ENCODE measurements around the gene UPF2. TPM values are rescaled to one million over a fixed set of nuclear protein-coding genes. Genes with fewer than 3 reads are reported as not detected.

UPF2 gene, protein sequence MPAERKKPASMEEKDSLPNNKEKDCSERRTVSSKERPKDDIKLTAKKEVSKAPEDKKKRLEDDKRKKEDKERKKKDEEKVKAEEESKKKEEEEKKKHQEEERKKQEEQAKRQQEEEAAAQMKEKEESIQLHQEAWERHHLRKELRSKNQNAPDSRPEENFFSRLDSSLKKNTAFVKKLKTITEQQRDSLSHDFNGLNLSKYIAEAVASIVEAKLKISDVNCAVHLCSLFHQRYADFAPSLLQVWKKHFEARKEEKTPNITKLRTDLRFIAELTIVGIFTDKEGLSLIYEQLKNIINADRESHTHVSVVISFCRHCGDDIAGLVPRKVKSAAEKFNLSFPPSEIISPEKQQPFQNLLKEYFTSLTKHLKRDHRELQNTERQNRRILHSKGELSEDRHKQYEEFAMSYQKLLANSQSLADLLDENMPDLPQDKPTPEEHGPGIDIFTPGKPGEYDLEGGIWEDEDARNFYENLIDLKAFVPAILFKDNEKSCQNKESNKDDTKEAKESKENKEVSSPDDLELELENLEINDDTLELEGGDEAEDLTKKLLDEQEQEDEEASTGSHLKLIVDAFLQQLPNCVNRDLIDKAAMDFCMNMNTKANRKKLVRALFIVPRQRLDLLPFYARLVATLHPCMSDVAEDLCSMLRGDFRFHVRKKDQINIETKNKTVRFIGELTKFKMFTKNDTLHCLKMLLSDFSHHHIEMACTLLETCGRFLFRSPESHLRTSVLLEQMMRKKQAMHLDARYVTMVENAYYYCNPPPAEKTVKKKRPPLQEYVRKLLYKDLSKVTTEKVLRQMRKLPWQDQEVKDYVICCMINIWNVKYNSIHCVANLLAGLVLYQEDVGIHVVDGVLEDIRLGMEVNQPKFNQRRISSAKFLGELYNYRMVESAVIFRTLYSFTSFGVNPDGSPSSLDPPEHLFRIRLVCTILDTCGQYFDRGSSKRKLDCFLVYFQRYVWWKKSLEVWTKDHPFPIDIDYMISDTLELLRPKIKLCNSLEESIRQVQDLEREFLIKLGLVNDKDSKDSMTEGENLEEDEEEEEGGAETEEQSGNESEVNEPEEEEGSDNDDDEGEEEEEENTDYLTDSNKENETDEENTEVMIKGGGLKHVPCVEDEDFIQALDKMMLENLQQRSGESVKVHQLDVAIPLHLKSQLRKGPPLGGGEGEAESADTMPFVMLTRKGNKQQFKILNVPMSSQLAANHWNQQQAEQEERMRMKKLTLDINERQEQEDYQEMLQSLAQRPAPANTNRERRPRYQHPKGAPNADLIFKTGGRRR
- total RNA-seq, result 19.0 TPM
- polyA plus RNA-seq (ENCODE audit: insufficient read depth in 1 of 8, insufficient read length in 8 of 8, low replicate concordance in 1 of 8), result 10 to 100 TPM; 14.4 to 23.0 (median 19.3) TPM
- long read RNA-seq, donor 1, partial matches to known transcripts, result 19 of 20 reads
- long read RNA-seq, donor 1, other reads (novel, unspliced or antisense), result 0 of 20 reads
- long read RNA-seq, donor 2, partial matches to known transcripts, result 0 of 1 reads
- long read RNA-seq, donor 2, other reads (novel, unspliced or antisense), result 0 of 1 reads
- long read RNA-seq, donor 3, full-length matches to known transcripts, result 4 of 75 reads
- long read RNA-seq, donor 3, partial matches to known transcripts, result 71 of 75 reads
- long read RNA-seq, donor 3, other reads (novel, unspliced or antisense), result 0 of 75 reads
- long read RNA-seq, donor 4, result 0 reads
- long read RNA-seq, donor 5, full-length matches to known transcripts, result 3 of 54 reads
- long read RNA-seq, donor 5, partial matches to known transcripts, result 51 of 54 reads
- long read RNA-seq, donor 5, other reads (novel, unspliced or antisense), result 0 of 54 reads
- long read RNA-seq, donor 6, full-length matches to known transcripts, result 2 of 27 reads
- long read RNA-seq, donor 6, partial matches to known transcripts, result 25 of 27 reads
- long read RNA-seq, donor 6, other reads (novel, unspliced or antisense), result 0 of 27 reads
- long read RNA-seq, donor 7, partial matches to known transcripts, result 31 of 31 reads
- long read RNA-seq, donor 7, other reads (novel, unspliced or antisense), result 0 of 31 reads
- long read RNA-seq, donor 8, partial matches to known transcripts, result 17 of 18 reads
- long read RNA-seq, donor 8, other reads (novel, unspliced or antisense), result 0 of 18 reads
- long read RNA-seq, donor 9, partial matches to known transcripts, result 17 of 18 reads
- long read RNA-seq, donor 9, other reads (novel, unspliced or antisense), result 0 of 18 reads
- long read RNA-seq, donor 10, partial matches to known transcripts, result 40 of 41 reads
- long read RNA-seq, donor 10, other reads (novel, unspliced or antisense), result 0 of 41 reads
- long read RNA-seq, donor 11, partial matches to known transcripts, result 34 of 34 reads
- long read RNA-seq, donor 11, other reads (novel, unspliced or antisense), result 0 of 34 reads

DNA sequence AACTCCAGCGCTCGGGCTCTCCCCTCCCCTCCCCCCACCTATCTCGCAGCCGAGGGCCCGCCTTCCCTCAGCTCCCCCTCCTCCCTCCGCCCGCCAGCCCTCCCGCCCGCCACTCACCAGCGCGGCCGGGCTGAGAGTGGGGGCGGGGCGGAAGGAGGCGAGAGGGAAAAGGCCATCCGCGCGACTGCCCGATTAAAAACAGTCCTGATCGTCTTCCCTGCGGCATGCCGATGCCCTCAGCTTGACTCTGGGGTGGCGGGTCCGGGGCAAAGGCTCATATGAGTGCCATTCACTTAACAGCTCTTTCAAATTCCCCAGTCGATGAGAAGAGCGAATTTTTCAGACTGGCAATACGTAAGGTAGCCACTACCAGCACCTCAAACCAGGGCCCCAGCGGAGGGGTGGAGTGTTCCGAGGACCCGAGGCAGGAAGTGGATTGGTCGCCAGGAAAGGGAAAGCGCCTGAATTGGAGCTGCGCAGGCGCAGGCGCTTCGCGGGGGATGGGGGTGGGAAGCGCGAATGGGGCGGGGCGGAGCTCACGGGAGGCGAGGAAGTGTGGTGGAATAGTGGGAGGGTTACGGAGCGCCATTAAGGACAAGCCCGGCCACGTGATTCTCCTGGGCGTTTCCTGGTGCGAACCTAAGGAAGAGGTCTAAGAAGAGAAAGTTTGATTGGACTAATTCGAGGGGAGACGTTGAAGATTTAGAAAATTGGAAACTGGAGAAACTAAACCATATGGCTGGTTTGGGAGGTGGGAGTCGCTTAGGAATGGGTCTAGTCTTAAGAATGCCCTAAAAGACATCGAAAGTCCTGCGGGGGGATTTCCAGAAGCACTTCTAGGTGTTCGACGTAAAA is at the start of gene UPF2:
Gene UPF2 (minus strand): TSS at position 13 of the 855 bp plus-strand sequence. CDS start 7,386 bp downstream, outside the sequence.
- Histone ChIP-seq H3K9me3 (replicated peaks; ENCODE audit: control insufficient read depth, low read depth, low read length) (no peaks in the 10 kb centered on the region), H3K4me3 (ENCODE audit: low read length) (peak within 1 kb of the TSS; percentile 100), H3K27ac (ENCODE audit: low read length) (peak within 1 kb of the TSS; percentile 99), H3K27me3 (ENCODE audit: control insufficient read depth, insufficient read depth, low read length) (peaks cover 4% of the 10 kb centered on the region), H3K36me3 (ENCODE audit: control insufficient read depth, insufficient read depth, low read length) (no peaks in the 10 kb centered on the region), H3K4me1 (ENCODE audit: control insufficient read depth, insufficient read depth, low read length) (peaks cover 7% of the 10 kb centered on the region)
- peak; percentile 99 for DNase-seq
- WGBS (ENCODE audit: insufficient coverage), result 5% methylated on average over 43 of the region's 56 CpGs

DNA sequence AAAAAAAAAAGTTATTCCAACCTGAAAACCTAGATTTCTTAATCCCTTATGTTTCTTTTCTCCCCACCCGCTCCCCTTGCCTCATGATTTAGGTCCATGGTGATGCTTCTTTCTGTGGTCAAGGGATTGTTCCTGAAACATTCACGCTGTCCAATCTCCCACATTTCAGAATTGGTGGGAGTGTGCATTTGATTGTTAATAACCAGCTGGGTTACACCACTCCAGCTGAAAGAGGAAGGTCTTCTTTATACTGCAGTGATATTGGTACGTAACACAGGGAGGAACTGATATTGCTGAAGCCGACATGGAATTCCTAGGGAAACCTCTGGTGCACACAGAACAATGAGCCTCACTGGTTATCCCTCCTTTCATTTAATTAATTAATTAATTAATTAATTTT is 48.8 kb upstream of the UPF2 start:
- peaks cover 53% of the 10 kb centered on the region for H3K36me3 ChIP-seq (ENCODE audit: control insufficient read depth, insufficient read depth, low read length)
- no peak overlapping the region for H3K27ac ChIP-seq (ENCODE audit: low read length)
- no peaks in the 10 kb centered on the region for H3K4me1 ChIP-seq (ENCODE audit: control insufficient read depth, insufficient read depth, low read length)
- H3K27me3 ChIP-seq (ENCODE audit: control insufficient read depth, insufficient read depth, low read length), result no peaks in the 10 kb centered on the region
- no CpG with 5 or more reads among the region's 4 CpGs for WGBS (ENCODE audit: insufficient coverage)
- DNase-seq, result no peak
- H3K9me3 ChIP-seq (replicated peaks; ENCODE audit: control insufficient read depth, low read depth, low read length), result no peaks in the 10 kb centered on the region
- H3K4me3 ChIP-seq (ENCODE audit: low read length), result no peak overlapping the region

DNA sequence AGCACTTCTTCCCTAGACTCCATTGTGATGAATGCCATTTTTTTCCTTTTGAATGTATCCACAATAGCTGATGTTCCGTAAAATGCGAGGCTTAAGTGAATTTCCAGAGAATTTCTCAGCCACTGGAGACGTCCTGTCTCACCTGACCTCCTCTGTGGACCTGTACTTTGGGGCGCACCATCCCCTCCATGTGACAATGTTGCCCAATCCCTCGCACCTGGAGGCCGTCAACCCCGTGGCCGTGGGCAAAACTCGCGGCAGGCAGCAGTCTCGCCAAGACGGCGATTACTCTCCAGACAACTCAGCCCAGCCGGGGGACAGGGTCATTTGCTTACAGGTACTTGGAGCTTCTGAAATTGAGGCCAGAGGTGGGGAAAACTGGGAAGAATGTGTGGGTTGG is 46.3 kb upstream of the UPF2 start:
- H3K36me3 ChIP-seq (ENCODE audit: control insufficient read depth, insufficient read depth, low read length), result peaks cover 52% of the 10 kb centered on the region
- no peak for DNase-seq
- 91% methylated on average over 14 of the region's 14 CpGs for WGBS (ENCODE audit: insufficient coverage)

DNA sequence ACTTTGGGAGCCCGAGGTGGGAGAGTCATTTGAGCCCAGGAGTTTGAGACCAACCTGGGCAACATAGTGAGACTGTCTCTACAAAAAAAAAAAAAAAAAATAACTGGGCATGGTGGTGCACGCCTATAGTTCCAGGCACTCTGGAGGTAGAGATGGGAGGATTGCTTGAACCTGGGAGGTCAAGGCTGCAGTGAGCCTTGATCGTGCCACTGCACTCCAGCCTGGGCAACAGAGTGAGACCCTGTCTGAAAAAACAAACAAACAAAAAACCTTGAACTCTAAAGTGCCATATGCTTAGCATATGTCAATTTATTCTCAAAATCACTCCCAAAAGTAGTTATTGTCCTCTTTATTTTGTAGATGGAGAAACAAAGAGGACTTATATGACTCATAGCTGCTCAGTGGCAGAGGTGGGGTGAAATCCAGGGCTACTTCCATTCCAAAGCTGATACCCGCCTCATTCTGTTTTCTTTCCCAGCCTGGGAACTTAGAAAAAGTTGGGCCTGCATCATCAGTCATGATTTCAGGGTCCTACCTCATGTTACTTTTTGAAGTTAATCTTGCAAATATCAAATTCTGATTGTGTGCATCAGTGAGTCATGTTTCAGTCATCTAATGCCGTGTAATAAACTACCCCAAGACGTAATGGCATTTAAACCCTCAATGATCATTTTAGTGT is 39.4 kb upstream of the UPF2 start:
- H3K36me3 ChIP-seq (ENCODE audit: control insufficient read depth, insufficient read depth, low read length), result peaks cover 30% of the 10 kb centered on the region
- no CpG with 5 or more reads among the region's 6 CpGs for WGBS (ENCODE audit: insufficient coverage)
- H3K4me3 ChIP-seq (ENCODE audit: low read length), result no peak overlapping the region

More for the DNA sequence above, 46.3 kb upstream of the UPF2 start:
- H3K27me3 ChIP-seq (ENCODE audit: control insufficient read depth, insufficient read depth, low read length), result no peaks in the 10 kb centered on the region
- H3K4me1 ChIP-seq (ENCODE audit: control insufficient read depth, insufficient read depth, low read length), result no peaks in the 10 kb centered on the region
- H3K27ac ChIP-seq (ENCODE audit: low read length), result no peak overlapping the region
- H3K9me3 ChIP-seq (replicated peaks; ENCODE audit: control insufficient read depth, low read depth, low read length), result no peaks in the 10 kb centered on the region
- H3K4me3 ChIP-seq (ENCODE audit: low read length), result no peak overlapping the region

DNA sequence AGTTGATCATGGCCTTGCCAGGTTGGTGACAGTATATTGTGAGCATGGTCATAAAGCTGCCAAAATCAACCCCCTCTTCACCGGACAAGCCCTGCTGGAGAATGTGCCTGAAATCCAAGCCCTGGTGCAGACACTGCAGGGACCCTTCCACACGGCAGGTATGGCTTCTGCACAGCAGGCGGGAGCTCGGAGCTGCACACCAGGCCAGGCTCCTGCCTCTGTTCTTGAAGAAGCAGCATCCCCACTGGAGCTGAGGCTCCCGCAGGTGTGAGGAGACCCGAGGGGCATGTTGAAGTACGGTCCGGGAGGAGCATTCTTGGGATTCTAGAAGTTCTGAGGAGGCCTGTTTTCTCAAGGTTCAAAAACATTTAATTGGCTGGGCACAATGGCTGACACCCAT is 38.9 kb upstream of the UPF2 start:
- 83% methylated on average over 6 of the region's 8 CpGs for WGBS (ENCODE audit: insufficient coverage)
- H3K4me1 ChIP-seq (ENCODE audit: control insufficient read depth, insufficient read depth, low read length), result no peaks in the 10 kb centered on the region
- peaks cover 24% of the 10 kb centered on the region for H3K36me3 ChIP-seq (ENCODE audit: control insufficient read depth, insufficient read depth, low read length)
- DNase-seq, result no peak
- H3K4me3 ChIP-seq (ENCODE audit: low read length), result no peak overlapping the region
- H3K9me3 ChIP-seq (replicated peaks; ENCODE audit: control insufficient read depth, low read depth, low read length), result no peaks in the 10 kb centered on the region
- H3K27me3 ChIP-seq (ENCODE audit: control insufficient read depth, insufficient read depth, low read length), result no peaks in the 10 kb centered on the region
- H3K27ac ChIP-seq (ENCODE audit: low read length), result no peak overlapping the region

More for the DNA sequence above, 39.4 kb upstream of the UPF2 start:
- Histone ChIP-seq H3K4me1 (ENCODE audit: control insufficient read depth, insufficient read depth, low read length) (no peaks in the 10 kb centered on the region), H3K27ac (ENCODE audit: low read length) (no peak overlapping the region), H3K27me3 (ENCODE audit: control insufficient read depth, insufficient read depth, low read length) (no peaks in the 10 kb centered on the region), H3K9me3 (replicated peaks; ENCODE audit: control insufficient read depth, low read depth, low read length) (no peaks in the 10 kb centered on the region)
- no peak for DNase-seq

DNA sequence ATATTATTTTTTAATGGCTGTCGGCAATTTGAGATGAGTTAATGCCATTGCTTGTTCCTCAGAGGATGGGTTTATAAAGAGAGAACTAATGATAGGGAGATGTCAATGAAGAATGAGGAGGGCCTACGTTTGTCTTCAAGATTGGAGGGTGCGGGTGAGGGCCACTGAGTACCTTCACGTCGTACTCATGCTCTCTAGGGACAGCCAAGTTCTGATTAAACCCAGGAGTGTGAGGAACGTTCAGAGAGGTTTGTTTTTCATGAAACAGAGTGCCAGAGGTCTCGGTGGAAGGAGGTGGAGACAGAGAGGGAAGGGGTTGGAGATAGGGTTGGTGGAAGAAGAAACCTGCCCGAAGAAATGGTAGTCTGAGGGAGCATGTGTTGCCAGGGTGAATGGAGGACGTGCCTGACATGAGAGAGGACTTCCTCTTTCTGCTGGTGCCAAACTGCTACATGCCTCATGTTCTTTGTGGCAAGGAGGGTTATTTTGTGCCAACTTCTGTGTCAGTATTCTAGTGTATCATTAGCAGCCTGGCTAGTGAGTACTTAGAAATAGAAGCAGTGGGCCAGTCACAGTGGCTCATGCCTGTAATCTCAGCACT is 35.1 kb upstream of the UPF2 start:
- Histone ChIP-seq H3K36me3 (ENCODE audit: control insufficient read depth, insufficient read depth, low read length) (peaks cover 10% of the 10 kb centered on the region), H3K4me3 (ENCODE audit: low read length) (no peak overlapping the region), H3K4me1 (ENCODE audit: control insufficient read depth, insufficient read depth, low read length) (no peaks in the 10 kb centered on the region), H3K27me3 (ENCODE audit: control insufficient read depth, insufficient read depth, low read length) (no peaks in the 10 kb centered on the region), H3K9me3 (replicated peaks; ENCODE audit: control insufficient read depth, low read depth, low read length) (no peaks in the 10 kb centered on the region), H3K27ac (ENCODE audit: low read length) (no peak overlapping the region)
- 75% methylated on average over 8 of the region's 9 CpGs for WGBS (ENCODE audit: insufficient coverage)
- no peak for DNase-seq

DNA sequence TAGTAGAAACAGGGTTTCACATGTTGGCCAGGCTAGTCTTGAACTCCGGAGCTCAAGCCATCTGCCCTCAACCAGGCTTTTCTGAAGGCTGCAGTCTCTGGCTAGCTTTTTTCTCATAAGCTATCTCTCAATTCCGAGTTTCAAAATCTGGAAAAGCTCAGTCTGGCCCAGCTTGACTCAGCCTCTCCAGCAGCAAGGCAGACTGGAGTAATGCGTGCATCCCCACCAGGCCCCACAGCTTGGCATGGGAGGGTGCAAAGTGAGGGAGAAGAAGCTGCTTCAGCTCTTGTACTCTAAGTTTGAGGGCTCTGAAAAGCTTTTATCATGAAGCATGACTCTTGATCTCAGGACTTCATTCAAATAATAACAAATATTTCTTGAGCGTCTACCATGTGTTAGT is 30.9 kb upstream of the UPF2 start:
- no peak overlapping the region for H3K4me3 ChIP-seq (ENCODE audit: low read length)
- H3K27ac ChIP-seq (ENCODE audit: low read length), result no peak overlapping the region
- DNase-seq, result no peak
- no peaks in the 10 kb centered on the region for H3K27me3 ChIP-seq (ENCODE audit: control insufficient read depth, insufficient read depth, low read length)
- WGBS (ENCODE audit: insufficient coverage), result 80% methylated on average over 2 of the region's 4 CpGs
- no peaks in the 10 kb centered on the region for H3K36me3 ChIP-seq (ENCODE audit: control insufficient read depth, insufficient read depth, low read length)
- peaks cover 7% of the 10 kb centered on the region for H3K4me1 ChIP-seq (ENCODE audit: control insufficient read depth, insufficient read depth, low read length)
- no peaks in the 10 kb centered on the region for H3K9me3 ChIP-seq (replicated peaks; ENCODE audit: control insufficient read depth, low read depth, low read length)
